Measurements from ENCODE around the gene MALRD1.

Gene MALRD1

GRCh38 chr10:19098803-19099202 lies 50.2 kb downstream of the MALRD1 start:
- DNase-seq (ENCODE audit: insufficient read length, low spot score) (no peak), FAIRE-seq (no peak)

GRCh38 chr10:19107406-19107805 lies 58.8 kb downstream of the MALRD1 start:
- FAIRE-seq (no peak), DNase-seq (ENCODE audit: insufficient read length, low spot score) (no peak)

GRCh38 chr10:19111501-19112267 lies 63.1 kb downstream of the MALRD1 start:
- no peak for FAIRE-seq
- DNase-seq (ENCODE audit: insufficient read length, low spot score), result no peak

- FAIRE-seq, result no peak
Measured at GRCh38 chr10:19117438-19117837, 68.8 kb downstream of the MALRD1 start.

GRCh38 chr10:19119191-19119590 lies 70.6 kb downstream of the MALRD1 start:
- FAIRE-seq (no peak), DNase-seq (ENCODE audit: insufficient read length, low spot score) (no peak)

More at GRCh38 chr10:19117438-19117837, 68.8 kb downstream of the MALRD1 start:
- DNase-seq (ENCODE audit: insufficient read length, low spot score), result no peak

GRCh38 chr10:19120381-19120908 lies 71.8 kb downstream of the MALRD1 start:
- FAIRE-seq (no peak), DNase-seq (ENCODE audit: insufficient read length, low spot score) (no peak)

- DNase-seq (ENCODE audit: insufficient read length, low spot score), result no peak
- FAIRE-seq, result no peak
Measured at GRCh38 chr10:19133992-19134391, 85.4 kb downstream of the MALRD1 start.

GRCh38 chr10:19142967-19143366 lies 94.4 kb downstream of the MALRD1 start:
- no peak for DNase-seq (ENCODE audit: insufficient read length, low spot score)
- FAIRE-seq, result no peak

GRCh38 chr10:19144206-19144605 lies 95.6 kb downstream of the MALRD1 start:
- DNase-seq (ENCODE audit: insufficient read length, low spot score) (no peak), FAIRE-seq (no peak)

- FAIRE-seq (no peak), DNase-seq (ENCODE audit: insufficient read length, low spot score) (no peak)
Measured at GRCh38 chr10:19154375-19154774, 105.8 kb downstream of the MALRD1 start.

- DNase-seq (ENCODE audit: insufficient read length, low spot score) (no peak), FAIRE-seq (no peak)
Measured at GRCh38 chr10:19158358-19158757, 109.8 kb downstream of the MALRD1 start.

- no peak for FAIRE-seq
- no peak for DNase-seq (ENCODE audit: insufficient read length, low spot score)
Measured at GRCh38 chr10:19158870-19159269, 110.3 kb downstream of the MALRD1 start.

GRCh38 chr10:19164461-19164860 lies 115.9 kb downstream of the MALRD1 start:
- DNase-seq (ENCODE audit: insufficient read length, low spot score), result no peak
- FAIRE-seq, result no peak

GRCh38 chr10:19168584-19168983 lies 120.0 kb downstream of the MALRD1 start:
- DNase-seq (ENCODE audit: insufficient read length, low spot score), result no peak
- FAIRE-seq, result no peak

GRCh38 chr10:19169041-19169440 lies 120.4 kb downstream of the MALRD1 start:
- FAIRE-seq, result no peak
- DNase-seq (ENCODE audit: insufficient read length, low spot score), result no peak

GRCh38 chr10:19169684-19170083 lies 121.1 kb downstream of the MALRD1 start:
- FAIRE-seq, result no peak
- no peak for DNase-seq (ENCODE audit: insufficient read length, low spot score)

- no peak for FAIRE-seq
- no peak for DNase-seq (ENCODE audit: insufficient read length, low spot score)
Measured at GRCh38 chr10:19178675-19179074, 130.1 kb downstream of the MALRD1 start.

- DNase-seq (ENCODE audit: insufficient read length, low spot score) (no peak), FAIRE-seq (no peak)
Measured at GRCh38 chr10:19184891-19185290, 136.3 kb downstream of the MALRD1 start.

GRCh38 chr10:19194866-19195265 lies 146.3 kb downstream of the MALRD1 start:
- DNase-seq (ENCODE audit: insufficient read length, low spot score), result no peak
- no peak for FAIRE-seq

- DNase-seq (ENCODE audit: insufficient read length, low spot score), result no peak
- FAIRE-seq, result no peak
Measured at GRCh38 chr10:19195698-19196097, 147.1 kb downstream of the MALRD1 start.

GRCh38 chr10:19200211-19200610 lies 151.6 kb downstream of the MALRD1 start:
- no peak for FAIRE-seq
- no peak for DNase-seq (ENCODE audit: insufficient read length, low spot score)

GRCh38 chr10:19204246-19204917 lies 155.8 kb downstream of the MALRD1 start:
- no peak for DNase-seq (ENCODE audit: insufficient read length, low spot score)
- no peak for FAIRE-seq

Measured in GM19239 (cell line).